Left ventricle myocardium inferior (tissue), 1 donor: ENCODE results near the gene PRKD2. TPM values are rescaled to one million over a fixed set of nuclear protein-coding genes. Genes with fewer than 3 reads are reported as not detected.

Experiments
- DNase-seq: peaks from one replicate; pipeline ENCODE4 v3.0.0-alpha.2; 2020
- H3K27ac ChIP-seq: fragments of 200-600 bp; replicated peaks from 2 replicates; pipeline ENCODE4 v1.8.0; 2021
- H3K27me3 ChIP-seq: fragments of 200-600 bp; 2 replicates; pipeline ENCODE4 v1.8.0; 2021; ENCODE audit warnings: low read depth
- H3K36me3 ChIP-seq: fragments of 200-600 bp; 2 replicates; pipeline ENCODE4 v1.8.0; 2021
- H3K4me1 ChIP-seq: fragments of 200-600 bp; 2 replicates; pipeline ENCODE4 v1.8.0; 2021
- H3K4me3 ChIP-seq: fragments of 200-600 bp; 2 replicates; pipeline ENCODE4 v1.8.0; 2021; ENCODE audit warnings: mild to moderate bottlenecking, moderate library complexity
- H3K9me3 ChIP-seq: fragments of 200-600 bp; replicated peaks from 2 replicates; pipeline ENCODE4 v1.8.0; 2021
- intact Hi-C: fragments of 100-400 bp; cut with micrococcal nuclease; formaldehyde crosslinking; loops from one replicate; pipeline ENCODE4 v1.11.0; 2022
- total RNA-seq: library from RNA; stranded (reverse); fragmentation: NEBNext Ultra II Directional; extraction: Animal tissue kit (Norgen Biotek cat#: 25700); gene quantifications from one replicate; pipeline ENCODE4 v1.2.1, GENCODE V29; 2021
- TF ChIP-seq, protein P1 (sequence below): fragments of 200-600 bp; IDR thresholded peaks from 2 replicates; pipeline ENCODE4 v1.8.0; 2021; ENCODE audit warnings: antibody characterized with exemption, mild to moderate bottlenecking, borderline replicate concordance
- donor health status: DM: no; HTN: yes; CAD: no; lungs with severe emphysema.

The PRKD2 gene
- total RNA-seq, 1 donor from 2014 or later = 7.9 TPM

DNA sequence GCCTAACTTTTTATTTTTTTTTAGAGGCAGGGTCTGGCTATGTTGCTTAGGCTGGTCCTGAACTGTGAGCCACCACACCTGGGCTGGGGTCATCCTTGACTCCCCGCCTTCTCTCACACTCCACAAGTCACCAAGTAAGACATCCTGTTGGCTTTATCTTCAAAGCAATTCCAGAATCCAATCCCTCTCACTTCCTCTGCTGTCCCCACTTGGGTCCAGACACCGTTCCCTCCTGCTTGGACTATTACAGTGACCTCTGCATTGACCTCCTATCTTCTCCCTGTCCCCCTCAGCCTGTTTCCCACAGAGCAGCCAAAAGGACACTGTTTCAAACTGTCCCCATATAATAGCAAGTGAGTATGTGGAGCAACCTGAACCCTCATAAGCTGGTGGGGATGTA is 76.3 kb downstream of the PRKD2 start:
- no peak overlapping the region for H3K27ac ChIP-seq
- intact Hi-C loops = no loop called here
- TF ChIP-seq, protein P1, sequence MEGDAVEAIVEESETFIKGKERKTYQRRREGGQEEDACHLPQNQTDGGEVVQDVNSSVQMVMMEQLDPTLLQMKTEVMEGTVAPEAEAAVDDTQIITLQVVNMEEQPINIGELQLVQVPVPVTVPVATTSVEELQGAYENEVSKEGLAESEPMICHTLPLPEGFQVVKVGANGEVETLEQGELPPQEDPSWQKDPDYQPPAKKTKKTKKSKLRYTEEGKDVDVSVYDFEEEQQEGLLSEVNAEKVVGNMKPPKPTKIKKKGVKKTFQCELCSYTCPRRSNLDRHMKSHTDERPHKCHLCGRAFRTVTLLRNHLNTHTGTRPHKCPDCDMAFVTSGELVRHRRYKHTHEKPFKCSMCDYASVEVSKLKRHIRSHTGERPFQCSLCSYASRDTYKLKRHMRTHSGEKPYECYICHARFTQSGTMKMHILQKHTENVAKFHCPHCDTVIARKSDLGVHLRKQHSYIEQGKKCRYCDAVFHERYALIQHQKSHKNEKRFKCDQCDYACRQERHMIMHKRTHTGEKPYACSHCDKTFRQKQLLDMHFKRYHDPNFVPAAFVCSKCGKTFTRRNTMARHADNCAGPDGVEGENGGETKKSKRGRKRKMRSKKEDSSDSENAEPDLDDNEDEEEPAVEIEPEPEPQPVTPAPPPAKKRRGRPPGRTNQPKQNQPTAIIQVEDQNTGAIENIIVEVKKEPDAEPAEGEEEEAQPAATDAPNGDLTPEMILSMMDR = no peak

GRCh38 chr19:46639358-46640182 is 77.3 kb downstream of the PRKD2 start:
- no peaks in the 10 kb centered on the region for H3K9me3 ChIP-seq
- H3K27ac ChIP-seq = peak overlapping the region; percentile 78
- DNase-seq = peak; percentile 60
- intact Hi-C loops = no loop called here
- TF ChIP-seq, protein P1 = no peak
- no peaks in the 10 kb centered on the region for H3K36me3 ChIP-seq
- H3K4me1 ChIP-seq = peaks cover 28% of the 10 kb centered on the region
- peaks cover 35% of the 10 kb centered on the region for H3K27me3 ChIP-seq
- H3K4me3 ChIP-seq = peak overlapping the region; percentile 63

More for the DNA sequence above, 76.3 kb downstream of the PRKD2 start:
- Histone ChIP-seq H3K9me3 (no peaks in the 10 kb centered on the region), H3K4me3 (no peak overlapping the region), H3K36me3 (no peaks in the 10 kb centered on the region), H3K27me3 (peaks cover 28% of the 10 kb centered on the region), H3K4me1 (peaks cover 28% of the 10 kb centered on the region)
- DNase-seq = no peak

GRCh38 chr19:46637224-46637623 is 79.7 kb downstream of the PRKD2 start:
- H3K27me3 ChIP-seq = peaks cover 54% of the 10 kb centered on the region
- peaks cover 38% of the 10 kb centered on the region for H3K4me1 ChIP-seq
- no peak overlapping the region for H3K4me3 ChIP-seq
- no peaks in the 10 kb centered on the region for H3K36me3 ChIP-seq
- no peaks in the 10 kb centered on the region for H3K9me3 ChIP-seq
- no peak for DNase-seq
- no peak overlapping the region for H3K27ac ChIP-seq
- intact Hi-C loops = no loop called here
- TF ChIP-seq, protein P1 = no peak

- TF ChIP-seq, protein P1 = no peak
- peaks cover 48% of the 10 kb centered on the region for H3K27me3 ChIP-seq
- no peak within 1 kb of the TSS for H3K4me3 ChIP-seq
- H3K9me3 ChIP-seq = no peaks in the 10 kb centered on the region
- intact Hi-C loops = no loop called here
- DNase-seq = no peak
- peaks cover 38% of the 10 kb centered on the region for H3K4me1 ChIP-seq
- H3K36me3 ChIP-seq = no peaks in the 10 kb centered on the region
- H3K27ac ChIP-seq = no peak within 1 kb of the TSS
These were observed 80.8 kb downstream of the PRKD2 start, which contains the start of gene GNG8 for GRCh38 chr19:46635920-46636761. TSS of gene GNG8 (minus strand) at chr19:46636202. CDS start at chr19:46634682, 1,520 bp downstream.

- H3K4me1 ChIP-seq = peaks cover 45% of the 10 kb centered on the region
- H3K27me3 ChIP-seq = peaks cover 34% of the 10 kb centered on the region
- peak overlapping the region; percentile 58 for H3K4me3 ChIP-seq
These were observed 82.2 kb downstream of the PRKD2 start for GRCh38 chr19:46634656-46635218.

More at GRCh38 chr19:46634656-46635218, 82.2 kb downstream of the PRKD2 start:
- no peak overlapping the region for H3K27ac ChIP-seq
- intact Hi-C loops = no loop called here
- no peaks in the 10 kb centered on the region for H3K36me3 ChIP-seq
- H3K9me3 ChIP-seq = no peaks in the 10 kb centered on the region
- no peak for DNase-seq
- TF ChIP-seq, protein P1 = no peak
